ENCODE data around the gene USH2A.

USH2A gene

DNA sequence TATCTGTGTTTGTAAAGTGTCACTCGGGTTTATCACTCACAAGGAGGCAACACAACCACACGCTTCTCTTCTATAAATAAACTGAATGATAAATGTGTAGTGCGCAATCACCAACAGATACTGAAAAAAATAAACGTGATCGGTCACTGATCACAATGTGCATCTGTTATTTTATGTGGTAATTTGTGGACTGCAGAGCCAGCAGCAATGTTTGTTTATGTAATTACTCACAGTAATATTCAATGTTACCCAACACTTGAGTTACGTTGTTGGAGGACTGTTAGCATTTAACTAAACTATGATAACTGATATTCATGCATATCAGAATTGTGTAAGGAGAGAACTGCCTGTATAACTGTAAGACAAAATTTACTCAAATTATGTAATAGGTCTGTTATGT is 129.6 kb downstream of the USH2A start:
- DNase-seq (ENCODE audit: low spot score in 2 of 2) (no peak), ATAC-seq (ENCODE audit: low read depth) (no peak)
- Mint-ChIP-seq H3K4me3 (no peak overlapping the region), H3K27ac (no peak overlapping the region), H3K9me3 (no peaks in the 10 kb centered on the region), H3K4me1 (no peaks in the 10 kb centered on the region), H3K27me3 (no peaks in the 10 kb centered on the region), H3K36me3 (no peaks in the 10 kb centered on the region)

DNA sequence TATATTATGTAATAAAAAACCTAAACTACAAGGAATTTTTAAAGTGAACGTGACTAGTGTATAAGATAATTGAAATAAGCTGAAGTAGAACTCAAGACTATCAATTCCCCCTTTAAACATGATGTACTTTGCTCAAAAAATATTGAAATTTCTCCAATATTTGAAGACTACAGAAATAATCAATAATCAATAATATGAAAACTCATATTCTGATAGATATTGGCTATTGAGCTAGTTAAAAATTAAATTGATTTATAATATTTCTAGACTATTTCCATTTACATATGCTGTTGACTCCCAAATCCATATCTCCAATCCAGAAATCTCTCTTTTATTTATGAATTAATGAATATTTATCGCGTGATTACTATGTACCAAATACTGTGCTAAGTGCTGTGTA is 133.2 kb downstream of the USH2A start:
- Mint-ChIP-seq H3K9me3 (peaks cover 5% of the 10 kb centered on the region), H3K4me1 (no peaks in the 10 kb centered on the region), H3K4me3 (no peak overlapping the region), H3K27ac (no peak overlapping the region), H3K27me3 (no peaks in the 10 kb centered on the region), H3K36me3 (no peaks in the 10 kb centered on the region)
- no peak for DNase-seq (ENCODE audit: low spot score in 2 of 2)
- ATAC-seq (ENCODE audit: low read depth), result no peak

DNA sequence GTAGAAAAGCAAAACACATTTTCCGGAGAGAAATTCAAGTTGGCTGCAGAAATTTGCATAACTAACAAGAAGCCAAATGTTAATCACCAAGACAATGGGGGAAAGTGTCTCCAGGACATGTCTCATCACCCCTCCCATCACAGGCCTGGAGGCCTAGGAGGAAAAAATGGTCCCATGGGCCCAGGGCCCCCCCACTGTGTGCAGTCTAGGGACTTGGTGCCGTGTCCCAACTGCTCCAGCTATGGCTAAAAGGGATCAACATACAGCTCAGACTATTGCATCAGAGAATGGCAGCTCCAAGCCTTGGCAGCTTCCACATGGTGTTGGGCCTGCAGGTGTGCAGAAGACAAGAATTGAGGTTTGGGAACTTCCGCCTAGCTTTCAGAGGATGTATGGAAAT is 138.2 kb downstream of the USH2A start:
- Mint-ChIP-seq H3K9me3 (peaks cover 11% of the 10 kb centered on the region), H3K4me3 (no peak overlapping the region), H3K27me3 (no peaks in the 10 kb centered on the region), H3K4me1 (no peaks in the 10 kb centered on the region), H3K27ac (no peak overlapping the region), H3K36me3 (peaks cover 4% of the 10 kb centered on the region)
- DNase-seq (ENCODE audit: low spot score in 2 of 2) (no peak), ATAC-seq (ENCODE audit: low read depth) (no peak)

DNA sequence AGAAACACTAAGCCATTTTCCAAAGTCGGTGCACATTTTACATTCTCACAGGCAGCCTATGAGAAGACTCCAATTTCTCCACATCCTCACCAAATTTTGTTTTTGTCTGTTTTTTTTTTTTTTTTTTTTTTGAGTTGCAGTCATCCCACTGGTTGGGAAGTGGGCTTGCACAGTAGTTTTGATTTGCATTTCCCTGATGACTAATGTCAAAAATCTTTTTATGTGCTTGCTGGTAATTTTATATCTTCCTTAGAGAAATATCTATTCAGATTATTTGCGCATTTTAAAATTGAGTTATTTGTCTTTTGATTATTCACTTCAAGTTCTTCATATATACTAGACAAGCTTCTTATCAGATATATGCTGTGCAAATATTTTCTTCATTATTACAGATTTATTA is 141.5 kb downstream of the USH2A start:
- no peak for DNase-seq (ENCODE audit: low spot score in 2 of 2)
- Mint-ChIP-seq H3K4me3 (no peak overlapping the region), H3K27me3 (no peaks in the 10 kb centered on the region), H3K4me1 (no peaks in the 10 kb centered on the region), H3K27ac (no peak overlapping the region), H3K36me3 (peaks cover 4% of the 10 kb centered on the region), H3K9me3 (peaks cover 13% of the 10 kb centered on the region)
- no peak for ATAC-seq (ENCODE audit: low read depth)

DNA sequence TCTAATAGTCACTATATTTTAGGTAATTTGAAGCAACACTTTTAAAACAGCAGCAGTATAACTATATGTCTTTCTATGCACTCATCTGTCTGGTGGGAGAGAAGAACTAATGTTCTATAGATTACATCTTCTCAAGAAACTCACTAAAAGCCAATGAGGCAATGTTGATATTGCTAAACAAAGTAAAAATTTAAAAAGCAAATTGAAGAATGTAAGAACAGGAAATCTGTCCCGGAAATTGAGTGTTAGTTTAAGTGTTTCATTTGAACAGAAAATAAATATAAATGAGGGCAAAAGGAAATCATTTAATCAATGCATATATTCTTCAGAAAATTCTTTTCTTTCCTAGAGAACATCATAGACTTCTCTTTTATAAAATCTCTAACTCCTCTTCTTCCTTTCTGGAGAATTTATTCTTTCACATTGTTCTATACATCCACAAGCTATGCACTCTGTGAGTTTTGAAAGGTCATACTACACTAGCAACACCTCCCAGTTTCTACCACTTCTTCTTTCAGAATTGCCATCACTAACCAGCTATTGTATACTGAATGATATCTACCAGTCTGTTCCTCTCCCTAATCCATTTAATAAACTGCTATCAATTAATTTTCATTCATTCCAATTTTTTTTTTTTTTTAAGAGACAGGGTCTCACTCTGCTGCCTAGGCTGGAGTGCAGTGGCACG is 153.0 kb downstream of the USH2A start:
- H3K9me3 Mint-ChIP-seq, result peaks cover 2% of the 10 kb centered on the region
- DNase-seq (ENCODE audit: low spot score in 2 of 2) (no peak), ATAC-seq (ENCODE audit: low read depth) (no peak)
- H3K27me3 Mint-ChIP-seq, result no peaks in the 10 kb centered on the region
- H3K4me3 Mint-ChIP-seq, result no peak overlapping the region
- no peaks in the 10 kb centered on the region for H3K36me3 Mint-ChIP-seq
- no peaks in the 10 kb centered on the region for H3K4me1 Mint-ChIP-seq
- H3K27ac Mint-ChIP-seq, result no peak overlapping the region

DNA sequence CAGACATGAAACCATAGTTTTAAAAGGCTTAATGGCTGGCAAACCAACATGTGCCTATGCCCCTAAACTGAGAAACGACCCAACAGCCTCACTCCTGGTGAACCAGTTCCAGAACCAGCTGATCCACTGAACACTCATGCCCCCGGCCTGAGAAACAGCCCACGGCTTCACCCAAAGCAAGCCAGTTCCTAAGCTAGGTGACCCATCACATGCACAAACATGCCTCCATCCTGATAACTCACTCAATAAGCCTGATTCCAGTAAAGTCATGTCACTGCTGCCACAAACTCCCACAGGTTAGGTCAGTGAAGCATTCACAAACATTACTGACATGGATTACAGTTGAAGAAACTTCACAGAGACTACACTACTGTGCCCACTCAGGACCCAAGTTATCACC is 161.6 kb downstream of the USH2A start:
- Mint-ChIP-seq H3K4me3 (no peak overlapping the region), H3K4me1 (no peaks in the 10 kb centered on the region), H3K27me3 (no peaks in the 10 kb centered on the region), H3K27ac (no peak overlapping the region), H3K36me3 (no peaks in the 10 kb centered on the region), H3K9me3 (peaks cover 2% of the 10 kb centered on the region)
- DNase-seq (ENCODE audit: low spot score in 2 of 2) (no peak), ATAC-seq (ENCODE audit: low read depth) (no peak)

DNA sequence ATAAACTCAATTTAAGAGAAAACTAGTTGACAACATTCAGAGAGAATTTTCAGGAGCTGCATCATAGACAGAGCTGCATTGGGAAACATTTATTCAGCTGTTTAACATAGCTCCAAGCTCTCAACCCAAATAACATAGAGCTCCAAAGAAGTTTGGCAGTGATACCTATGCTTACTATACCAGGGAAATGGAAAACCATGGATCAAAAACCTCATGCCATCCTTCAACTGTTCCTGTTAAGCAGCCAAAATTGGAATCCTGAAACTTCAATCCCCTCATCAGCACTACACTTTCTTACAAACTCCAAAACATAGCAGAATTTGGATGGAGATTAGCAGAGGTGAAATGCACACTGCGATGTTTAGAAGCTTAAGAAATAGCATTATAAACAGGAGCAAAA is 164.4 kb downstream of the USH2A start:
- Mint-ChIP-seq H3K27me3 (no peaks in the 10 kb centered on the region), H3K4me1 (no peaks in the 10 kb centered on the region), H3K36me3 (no peaks in the 10 kb centered on the region), H3K4me3 (no peak overlapping the region), H3K27ac (no peak overlapping the region), H3K9me3 (peaks cover under 1% of the 10 kb centered on the region)
- no peak for DNase-seq (ENCODE audit: low spot score in 2 of 2)
- ATAC-seq (ENCODE audit: low read depth), result no peak

DNA sequence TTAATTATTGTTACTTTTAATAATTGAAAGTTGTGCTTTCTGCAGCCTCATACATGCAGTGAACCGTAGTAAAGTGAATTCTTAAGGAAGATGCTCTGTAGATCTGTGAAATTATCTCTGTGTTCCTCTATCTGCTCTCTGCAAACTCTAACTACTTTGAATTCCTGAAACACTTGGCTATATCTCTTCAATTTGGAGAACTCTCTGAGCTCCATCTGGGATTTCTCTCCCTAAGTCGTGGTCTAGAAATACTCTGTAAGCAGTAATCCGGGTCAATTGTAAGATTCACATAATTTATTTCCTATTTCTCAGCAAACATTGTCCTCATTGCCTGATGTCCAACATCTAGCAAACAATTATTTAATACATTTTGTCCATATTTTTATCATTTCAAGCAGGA is 164.9 kb downstream of the USH2A start:
- no peak for ATAC-seq (ENCODE audit: low read depth)

DNA sequence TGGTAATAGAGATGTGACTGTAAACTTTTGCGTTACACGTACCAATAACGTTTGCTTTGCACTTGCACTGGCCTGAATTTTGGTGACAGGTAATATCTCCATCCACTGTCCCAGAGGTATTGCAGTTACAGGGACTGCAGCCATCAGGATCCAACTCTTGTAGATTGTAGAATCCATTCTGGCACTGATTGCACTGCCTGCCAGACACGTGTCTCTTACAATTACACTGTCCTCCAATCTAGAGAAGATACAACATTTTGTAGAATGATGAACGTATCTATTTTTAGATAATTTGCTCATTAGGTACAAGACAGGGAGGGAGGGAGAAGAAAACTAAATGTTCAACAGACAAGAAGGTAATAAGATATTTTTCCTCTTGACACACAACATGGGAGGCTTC is 172.4 kb downstream of the USH2A start:
- ATAC-seq (ENCODE audit: low read depth), result peak; percentile 6
- no peak for DNase-seq (ENCODE audit: low spot score in 2 of 2)
- Mint-ChIP-seq H3K27me3 (no peaks in the 10 kb centered on the region), H3K4me3 (no peak overlapping the region), H3K27ac (no peak overlapping the region), H3K4me1 (peaks cover 4% of the 10 kb centered on the region), H3K36me3 (no peaks in the 10 kb centered on the region), H3K9me3 (peaks cover 2% of the 10 kb centered on the region)

More for the DNA sequence above, 164.9 kb downstream of the USH2A start:
- H3K4me3 Mint-ChIP-seq, result no peak overlapping the region
- H3K9me3 Mint-ChIP-seq, result peaks cover 2% of the 10 kb centered on the region
- no peak for DNase-seq (ENCODE audit: low spot score in 2 of 2)
- no peaks in the 10 kb centered on the region for H3K36me3 Mint-ChIP-seq
- no peaks in the 10 kb centered on the region for H3K27me3 Mint-ChIP-seq
- no peak overlapping the region for H3K27ac Mint-ChIP-seq
- no peaks in the 10 kb centered on the region for H3K4me1 Mint-ChIP-seq

DNA sequence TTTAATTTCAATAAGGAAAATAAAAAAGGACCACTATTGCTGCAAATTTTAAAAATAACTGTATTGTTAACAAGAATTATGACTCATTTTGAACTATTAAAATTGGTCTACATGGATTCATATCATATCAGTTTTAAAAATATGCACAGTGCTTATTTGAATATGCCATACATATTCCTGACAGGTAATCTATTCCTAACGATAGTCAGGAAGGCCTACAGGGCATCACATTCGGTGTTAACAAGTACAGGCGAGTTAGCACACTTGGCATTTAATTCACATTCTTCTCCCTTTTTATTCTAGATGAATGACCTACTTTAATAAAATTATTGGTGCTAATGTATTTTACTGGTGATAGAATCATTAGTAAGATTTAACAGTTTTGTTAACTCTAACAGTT is 174.6 kb downstream of the USH2A start:
- ATAC-seq (ENCODE audit: low read depth) (no peak), DNase-seq (ENCODE audit: low spot score in 2 of 2) (no peak)
- Mint-ChIP-seq H3K27ac (no peak overlapping the region), H3K4me1 (peaks cover 4% of the 10 kb centered on the region), H3K36me3 (no peaks in the 10 kb centered on the region), H3K4me3 (no peak overlapping the region), H3K9me3 (no peaks in the 10 kb centered on the region), H3K27me3 (no peaks in the 10 kb centered on the region)

DNA sequence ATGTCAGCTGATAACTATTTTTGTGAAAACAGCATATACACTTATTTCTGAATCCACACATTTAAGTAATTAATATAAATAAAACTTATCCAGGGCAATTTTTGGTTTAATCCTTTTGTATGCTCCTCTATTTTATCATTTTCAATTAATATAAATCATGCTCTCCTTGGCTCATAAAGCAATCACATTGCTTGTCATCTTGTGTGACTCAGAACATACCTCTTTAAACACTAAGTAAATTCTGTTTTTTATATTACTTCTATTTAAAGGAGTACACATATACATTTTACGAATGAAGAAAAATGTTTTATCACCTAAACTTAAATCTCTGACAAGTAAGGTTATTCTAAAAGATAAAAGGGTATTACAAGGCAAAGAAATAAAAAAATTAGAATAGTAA is 175.3 kb downstream of the USH2A start:
- DNase-seq (ENCODE audit: low spot score in 2 of 2), result no peak
- Mint-ChIP-seq H3K27ac (no peak overlapping the region), H3K27me3 (no peaks in the 10 kb centered on the region), H3K36me3 (no peaks in the 10 kb centered on the region), H3K4me3 (no peak overlapping the region), H3K9me3 (no peaks in the 10 kb centered on the region), H3K4me1 (peaks cover 4% of the 10 kb centered on the region)
- ATAC-seq (ENCODE audit: low read depth), result no peak

DNA sequence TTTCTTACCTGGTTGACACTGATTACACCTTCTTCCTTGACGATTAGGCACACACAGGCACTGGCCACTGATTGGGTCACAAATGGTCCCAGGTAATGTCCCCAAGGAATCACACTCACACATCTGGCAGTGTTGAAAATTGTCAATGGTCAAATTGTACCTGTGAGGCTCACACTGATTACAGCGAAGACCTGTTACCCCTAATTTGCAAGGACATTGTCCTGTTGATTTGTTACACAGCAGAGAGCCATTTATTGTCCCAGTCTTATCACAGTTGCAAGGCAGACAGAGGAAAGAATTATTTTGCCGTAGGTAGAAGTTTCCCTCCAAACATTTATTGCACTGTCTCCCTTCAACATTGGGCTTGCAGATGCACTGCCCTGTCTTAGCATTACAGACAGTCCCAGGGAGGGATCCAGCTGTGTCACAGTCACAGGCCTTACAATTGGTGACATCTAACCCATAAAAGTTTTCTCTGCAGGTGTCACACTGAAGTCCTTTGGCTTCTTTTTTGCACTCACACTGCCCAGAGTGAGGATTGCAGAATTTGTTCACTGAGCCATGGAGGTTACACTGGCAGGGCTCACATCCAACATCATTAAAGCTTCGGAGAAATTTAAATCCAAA is 176.6 kb downstream of the USH2A start:
- ATAC-seq (ENCODE audit: low read depth) (no peak), DNase-seq (ENCODE audit: low spot score in 2 of 2) (no peak)
- Mint-ChIP-seq H3K4me1 (peaks cover 4% of the 10 kb centered on the region), H3K36me3 (no peaks in the 10 kb centered on the region), H3K27me3 (no peaks in the 10 kb centered on the region), H3K27ac (no peak overlapping the region), H3K4me3 (no peak overlapping the region), H3K9me3 (no peaks in the 10 kb centered on the region)

DNA sequence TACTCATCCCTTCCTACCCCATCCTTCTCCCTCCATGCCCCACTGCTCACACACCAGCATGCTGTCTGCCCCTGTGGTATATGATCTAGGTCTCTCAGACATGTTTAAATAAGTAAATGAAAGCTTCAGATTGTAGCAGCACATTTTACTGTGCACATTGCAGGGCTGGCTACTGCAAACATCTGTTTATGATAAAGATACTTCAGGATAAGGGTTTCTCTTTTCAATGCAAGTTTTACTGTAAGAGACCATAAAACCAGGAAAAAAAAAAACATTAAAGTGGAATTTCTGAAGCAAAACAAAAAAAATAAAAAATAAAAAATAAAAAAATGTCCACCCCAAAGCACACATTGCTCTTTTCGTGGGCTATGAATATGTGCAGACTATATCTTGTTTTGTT is 184.4 kb downstream of the USH2A start:
- H3K4me3 Mint-ChIP-seq, result no peak overlapping the region
- ATAC-seq (ENCODE audit: low read depth) (no peak), DNase-seq (ENCODE audit: low spot score in 2 of 2) (no peak)
- H3K27ac Mint-ChIP-seq, result no peak overlapping the region
- H3K4me1 Mint-ChIP-seq, result no peaks in the 10 kb centered on the region
- H3K9me3 Mint-ChIP-seq, result peaks cover 2% of the 10 kb centered on the region
- H3K27me3 Mint-ChIP-seq, result peaks cover 4% of the 10 kb centered on the region
- no peaks in the 10 kb centered on the region for H3K36me3 Mint-ChIP-seq

DNA sequence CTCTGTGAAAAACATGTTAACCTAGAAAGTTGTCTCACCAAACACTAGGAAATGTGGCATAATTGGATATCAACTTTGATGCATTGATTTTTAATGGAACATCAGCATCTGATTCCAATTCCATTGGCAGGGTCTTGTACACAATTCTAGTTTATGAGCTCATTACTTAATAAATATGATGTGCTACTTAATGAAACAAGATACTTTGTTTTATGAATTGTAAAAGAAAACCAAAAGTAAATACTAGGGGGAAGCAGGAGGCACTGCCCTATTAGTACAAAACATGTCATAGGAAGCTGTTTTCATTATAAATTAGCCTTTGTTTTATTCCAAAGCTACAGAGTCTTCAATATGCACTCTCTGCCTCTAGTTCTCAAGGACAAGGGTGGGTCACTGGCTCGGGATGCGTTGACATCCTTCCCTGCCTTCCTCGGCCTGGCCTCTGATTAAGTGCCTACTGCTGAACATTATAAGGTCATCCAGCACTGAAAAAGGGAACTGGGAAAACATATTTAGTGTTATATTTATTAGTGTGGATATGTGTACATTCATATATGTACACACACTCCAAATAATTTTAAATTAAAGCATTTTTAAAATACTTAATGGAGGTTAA is 185.2 kb downstream of the USH2A start:
- no peak for ATAC-seq (ENCODE audit: low read depth)
- H3K36me3 Mint-ChIP-seq, result no peaks in the 10 kb centered on the region
- peaks cover 4% of the 10 kb centered on the region for H3K27me3 Mint-ChIP-seq
- no peak overlapping the region for H3K27ac Mint-ChIP-seq
- DNase-seq (ENCODE audit: low spot score in 2 of 2), result no peak
- no peaks in the 10 kb centered on the region for H3K4me1 Mint-ChIP-seq
- H3K9me3 Mint-ChIP-seq, result peaks cover 2% of the 10 kb centered on the region
- no peak overlapping the region for H3K4me3 Mint-ChIP-seq

DNA sequence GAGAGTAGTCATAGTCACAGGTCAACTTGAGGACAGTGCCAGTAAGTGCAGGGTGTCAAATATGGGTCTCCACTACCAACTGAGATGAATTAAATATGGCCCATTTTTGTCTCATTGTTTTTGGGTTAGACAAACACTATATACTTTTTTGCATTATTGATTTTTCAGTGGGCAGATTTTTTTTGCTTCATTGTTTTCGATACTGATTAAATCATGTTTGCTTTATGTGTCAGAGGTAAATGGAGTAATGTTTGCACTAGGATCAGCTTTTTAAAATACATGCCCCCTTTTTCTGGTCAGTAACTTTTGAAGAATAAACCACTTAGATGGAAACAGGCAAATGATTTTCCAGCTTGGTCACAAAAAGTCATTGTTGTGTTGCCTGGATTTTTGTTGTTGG is 199.0 kb downstream of the USH2A start:
- Mint-ChIP-seq H3K36me3 (no peaks in the 10 kb centered on the region), H3K27ac (no peak overlapping the region), H3K4me3 (no peak overlapping the region), H3K9me3 (peaks cover 4% of the 10 kb centered on the region), H3K4me1 (peaks cover 3% of the 10 kb centered on the region), H3K27me3 (peaks cover 2% of the 10 kb centered on the region)
- no peak for ATAC-seq (ENCODE audit: low read depth)
- no peak for DNase-seq (ENCODE audit: low spot score in 2 of 2)
